Measurements from ENCODE around the gene ANKS1B.
"Not testable (repeated sequence)": the region's sequence is repeated elsewhere in the genome, so short reads cannot be mapped to it uniquely, and the experiment has no call there.

Gene ANKS1B

GRCh38 chr12:99611599-99611998 is 373.1 kb downstream of the ANKS1B start:
- in situ Hi-C loops (cut with MboI; ENCODE audit: low sequenced_read_pairs): no loop called here

- in situ Hi-C loops (cut with MboI; ENCODE audit: low sequenced_read_pairs): no loop called here
Measured at GRCh38 chr12:99611117-99611516, 373.6 kb downstream of the ANKS1B start.

- in situ Hi-C loops (cut with MboI; ENCODE audit: low sequenced_read_pairs): no loop called here
Measured at GRCh38 chr12:99609455-99610181, 375.1 kb downstream of the ANKS1B start.

- in situ Hi-C loops (cut with MboI; ENCODE audit: low sequenced_read_pairs): no loop called here
Measured at GRCh38 chr12:99600388-99600787, 384.3 kb downstream of the ANKS1B start.

- in situ Hi-C loops (cut with MboI; ENCODE audit: low sequenced_read_pairs): no loop called here
Measured at GRCh38 chr12:99598785-99599184, 386.0 kb downstream of the ANKS1B start.

- in situ Hi-C loops (cut with MboI; ENCODE audit: low sequenced_read_pairs): no loop called here
Measured at GRCh38 chr12:99596762-99597161, 388.0 kb downstream of the ANKS1B start.

- in situ Hi-C loops (cut with MboI; ENCODE audit: low sequenced_read_pairs): not testable (repeated sequence)
Measured at GRCh38 chr12:99577125-99577524, 407.6 kb downstream of the ANKS1B start.

- in situ Hi-C loops (cut with MboI; ENCODE audit: low sequenced_read_pairs): no loop called here
Measured at GRCh38 chr12:99573980-99574379, 410.8 kb downstream of the ANKS1B start.

- in situ Hi-C loops (cut with MboI; ENCODE audit: low sequenced_read_pairs): no loop called here
Measured at GRCh38 chr12:99567072-99567471, 417.7 kb downstream of the ANKS1B start.

GRCh38 chr12:99558109-99558508 is 426.6 kb downstream of the ANKS1B start:
- in situ Hi-C loops (cut with MboI; ENCODE audit: low sequenced_read_pairs): no loop called here

- in situ Hi-C loops (cut with MboI; ENCODE audit: low sequenced_read_pairs): no loop called here
Measured at GRCh38 chr12:99553461-99553860, 431.3 kb downstream of the ANKS1B start.

- in situ Hi-C loops (cut with MboI; ENCODE audit: low sequenced_read_pairs): no loop called here
Measured at GRCh38 chr12:99552022-99552421, 432.7 kb downstream of the ANKS1B start.

- in situ Hi-C loops (cut with MboI; ENCODE audit: low sequenced_read_pairs): no loop called here
Measured at GRCh38 chr12:99549651-99550050, 435.1 kb downstream of the ANKS1B start.

- in situ Hi-C loops (cut with MboI; ENCODE audit: low sequenced_read_pairs): no loop called here
Measured at GRCh38 chr12:99549196-99549595, 435.5 kb downstream of the ANKS1B start.

- in situ Hi-C loops (cut with MboI; ENCODE audit: low sequenced_read_pairs): no loop called here
Measured at GRCh38 chr12:99544457-99544856, 440.3 kb downstream of the ANKS1B start.

- in situ Hi-C loops (cut with MboI; ENCODE audit: low sequenced_read_pairs): no loop called here
Measured at GRCh38 chr12:99529966-99530365, 454.8 kb downstream of the ANKS1B start.

- in situ Hi-C loops (cut with MboI; ENCODE audit: low sequenced_read_pairs): no loop called here
Measured at GRCh38 chr12:99528478-99528877, 456.3 kb downstream of the ANKS1B start.

GRCh38 chr12:99523853-99524252 is 460.9 kb downstream of the ANKS1B start:
- in situ Hi-C loops (cut with MboI; ENCODE audit: low sequenced_read_pairs): no loop called here

- in situ Hi-C loops (cut with MboI; ENCODE audit: low sequenced_read_pairs): no loop called here
Measured at GRCh38 chr12:99522456-99522855, 462.3 kb downstream of the ANKS1B start.

GRCh38 chr12:99521664-99522063 is 463.1 kb downstream of the ANKS1B start:
- in situ Hi-C loops (cut with MboI; ENCODE audit: low sequenced_read_pairs): no loop called here

- in situ Hi-C loops (cut with MboI; ENCODE audit: low sequenced_read_pairs): no loop called here
Measured at GRCh38 chr12:99513066-99513465, 471.7 kb downstream of the ANKS1B start.

- in situ Hi-C loops (cut with MboI; ENCODE audit: low sequenced_read_pairs): no loop called here
Measured at GRCh38 chr12:99505805-99506204, 478.9 kb downstream of the ANKS1B start.

- in situ Hi-C loops (cut with MboI; ENCODE audit: low sequenced_read_pairs): no loop called here
Measured at GRCh38 chr12:99498756-99499155, 486.0 kb downstream of the ANKS1B start.
